Activated CD4-positive, alpha-beta T cell treated with anti-CD3 and anti-CD28 coated beads, Interleukin-2, amount 50 U/mL, for 24 hours (primary cell): ENCODE data around the gene OR10G7.
"Not testable (repeated sequence)": the region's sequence is repeated elsewhere in the genome, so short reads cannot be mapped to it uniquely, and the experiment has no call there.

Source experiments
- DNase-seq, 2 donors: peaks; one replicate each; pipeline ENCODE4 v3.0.0-alpha.2; 2020; ENCODE audit warnings: low read depth in 1 of 2, low spot score in 1 of 2

The OR10G7 gene

GRCh38 chr11:124043420-124043819, 2.3 kb upstream of the OR10G7 start:
- no peak for DNase-seq

- no peak for DNase-seq
Observed at GRCh38 chr11:124039557-124039956, 1.6 kb downstream of the OR10G7 start.

GRCh38 chr11:124036666-124037065, 4.5 kb downstream of the OR10G7 start:
- DNase-seq, result no peak

GRCh38 chr11:124026498-124026897, 14.6 kb downstream of the OR10G7 start, which contains the start of gene OR10G8:
TSS of gene OR10G8 (plus strand) at chr11:124026798. CDS start at chr11:124029623, 2,825 bp downstream.
- no peak for DNase-seq

- not testable (repeated sequence) for DNase-seq
Observed at GRCh38 chr11:124015837-124016236, 25.3 kb downstream of the OR10G7 start.

GRCh38 chr11:124012697-124013096, 28.4 kb downstream of the OR10G7 start, which contains the start of gene OR10G4:
TSS of gene OR10G4 (plus strand) at chr11:124012997. CDS start at chr11:124015575, 2,578 bp downstream.
- no peak for DNase-seq

GRCh38 chr11:123995119-123995518, 46.0 kb downstream of the OR10G7 start, which contains the start of gene OR10G6:
TSS of gene OR10G6 (minus strand) at chr11:123995161. CDS start at chr11:123995161, 0 bp downstream.
- no peak for DNase-seq
